GM23338 (cell line): ENCODE results near the gene ASPG. TPM values are rescaled to one million over a fixed set of nuclear protein-coding genes. Genes with fewer than 3 reads are reported as not detected.

Experiments used
- ATAC-seq: fragments of 200-7000 bp; cut with Tn5 transposase; 3 replicates; pipeline ENCODE4 v1.9.1; 2020
- DNase-seq: peaks from one replicate; pipeline ENCODE4 v3.0.0-alpha.2; 2015; ENCODE audit warnings: low spot score
- H2AFZ ChIP-seq: fragments of 200-600 bp; sonication (generic); 2 replicates; pipeline ENCODE4 v1.8.0; 2016; ENCODE audit warnings: antibody characterized with exemption, mild to moderate bottlenecking, moderate library complexity
- H3F3A ChIP-seq: fragments of 200-600 bp; sonication (generic); replicated peaks from 2 replicates; pipeline ENCODE4 v1.8.0; 2017; ENCODE audit warnings: antibody characterized with exemption, mixed run types, low read depth
- H3K27ac ChIP-seq: fragments of 200-600 bp; sonication (generic); 2 replicates; pipeline ENCODE4 v1.6.1; 2016; ENCODE audit warnings: low read depth
- H3K27me3 ChIP-seq: fragments of 200-600 bp; sonication (generic); 2 replicates; pipeline ENCODE4 v1.8.0; 2016; ENCODE audit warnings: mild to moderate bottlenecking, mixed run types, moderate library complexity; ENCODE audit not compliant: insufficient read depth
- H3K36me3 ChIP-seq: fragments of 200-600 bp; sonication (generic); 2 replicates; pipeline ENCODE4 v1.8.0; 2016; ENCODE audit warnings: mild to moderate bottlenecking; ENCODE audit not compliant: insufficient read depth
- H3K4me1 ChIP-seq: fragments of 200-600 bp; sonication (generic); 2 replicates; pipeline ENCODE4 v1.8.0; 2016; ENCODE audit warnings: mild to moderate bottlenecking, moderate library complexity; ENCODE audit not compliant: insufficient read depth
- H3K4me2 ChIP-seq: fragments of 200-600 bp; sonication (generic); 2 replicates; pipeline ENCODE4 v1.7.1; 2017; ENCODE audit warnings: mixed run types
- H3K4me3 ChIP-seq: fragments of 200-600 bp; sonication (generic); 2 replicates; pipeline ENCODE4 v1.6.1; 2016; ENCODE audit warnings: mixed run types
- H3K79me2 ChIP-seq: fragments of 200-600 bp; sonication (generic); replicated peaks from 2 replicates; pipeline ENCODE4 v1.8.0; 2017; ENCODE audit warnings: mild to moderate bottlenecking; ENCODE audit not compliant: insufficient read depth
- H3K9me2 ChIP-seq: fragments of 200-600 bp; sonication (generic); 2 replicates; pipeline ENCODE4 v1.8.0; 2017; ENCODE audit not compliant: insufficient read depth
- H4K20me1 ChIP-seq: fragments of 200-600 bp; sonication (generic); replicated peaks from 2 replicates; pipeline ENCODE4 v1.8.0; 2017; ENCODE audit warnings: mild to moderate bottlenecking; ENCODE audit not compliant: insufficient read depth
- H3K27ac Mint-ChIP-seq: 2 replicates; pipeline ENCODE4 v1.8.0; 2020; ENCODE audit warnings: inconsistent platforms, mild to moderate bottlenecking, moderate library complexity, mixed read lengths
- H3K27me3 Mint-ChIP-seq: 3 replicates; pipeline ENCODE4 v1.8.0; 2022; ENCODE audit warnings: low read depth, mild to moderate bottlenecking, moderate library complexity, mixed read lengths, inconsistent platforms; ENCODE audit not compliant: insufficient read depth, poor library complexity
- H3K36me3 Mint-ChIP-seq: 3 replicates; pipeline ENCODE4 v1.8.0; 2021; ENCODE audit warnings: low read depth, mild to moderate bottlenecking, inconsistent platforms, moderate library complexity, mixed read lengths
- H3K4me1 Mint-ChIP-seq: 3 replicates; pipeline ENCODE4 v1.8.0; 2020; ENCODE audit warnings: mild to moderate bottlenecking, inconsistent platforms, mixed read lengths
- H3K4me3 Mint-ChIP-seq: 3 replicates; pipeline ENCODE4 v1.8.0; 2021; ENCODE audit warnings: moderate library complexity, mild to moderate bottlenecking, inconsistent platforms, mixed read lengths
- H3K9me3 Mint-ChIP-seq: 3 replicates; pipeline ENCODE4 v1.8.0; 2020; ENCODE audit warnings: moderate library complexity, mild to moderate bottlenecking, inconsistent platforms, mixed read lengths
- CREB1 ChIP-seq: fragments of 250-450 bp; sonication (Bioruptor Pico); IDR thresholded peaks from 2 replicates; pipeline ENCODE4 v1.5.0; 2020; ENCODE audit warnings: low read depth, mild to moderate bottlenecking, moderate library complexity
- EZH2 ChIP-seq: fragments of 200-600 bp; sonication (generic); IDR thresholded peaks from one replicate; pipeline ENCODE4 v1.8.0; 2017; ENCODE audit warnings: antibody characterized with exemption, mild to moderate bottlenecking, low read depth; ENCODE audit not compliant: unreplicated experiment
- EZH2phosphoT487 ChIP-seq: fragments of 200-600 bp; sonication (generic); IDR thresholded peaks from one replicate; pipeline ENCODE4 v1.8.1; 2018; ENCODE audit warnings: antibody characterized with exemption; ENCODE audit not compliant: unreplicated experiment
- JUNB ChIP-seq: IDR thresholded peaks from one replicate; pipeline ENCODE4 v1.6.1; 2016; ENCODE audit warnings: antibody characterized with exemption; ENCODE audit not compliant: unreplicated experiment
- NANOG ChIP-seq: IDR thresholded peaks from 2 replicates; pipeline ENCODE4 v1.6.1; 2016; ENCODE audit warnings: antibody characterized with exemption, borderline replicate concordance
- POLR2AphosphoS5 ChIP-seq: IDR thresholded peaks from 2 replicates; pipeline ENCODE4 v1.6.1; 2016; ENCODE audit warnings: antibody characterized with exemption, low read depth
- STAT1 ChIP-seq: IDR thresholded peaks from one replicate; pipeline ENCODE4 v1.6.1; 2016; ENCODE audit warnings: antibody characterized with exemption; ENCODE audit not compliant: unreplicated experiment
- ZNF114 ChIP-seq: fragments of 250-450 bp; sonication (Bioruptor Pico); IDR thresholded peaks from 2 replicates; pipeline ENCODE4 v1.5.0; 2020; ENCODE audit warnings: mild to moderate bottlenecking, moderate library complexity
- ZNF331 ChIP-seq: fragments of 250-450 bp; sonication (Bioruptor Pico); IDR thresholded peaks from 2 replicates; pipeline ENCODE4 v1.5.0; 2020; ENCODE audit warnings: low read depth, mild to moderate bottlenecking, moderate library complexity
- polyA plus RNA-seq: library from polyadenylated mRNA; unstranded; fragments of >200 nt; fragmentation: Nextera tagmentation; extraction: Ambion mirVana; gene quantifications from 2 replicates; pipeline ENCODE4 v1.2.1, GENCODE V29; 2016
- total RNA-seq: library from RNA; depleted of rRNA; stranded (reverse); fragments of >200 nt; shearing (Covaris generic); gene quantifications from 2 replicates; pipeline ENCODE4 v1.2.3, GENCODE V29; 2014
- TF ChIP-seq, protein P1 (sequence below): IDR thresholded peaks from one replicate; pipeline ENCODE4 v1.6.1; 2018; ENCODE audit warnings: antibody characterized with exemption; ENCODE audit not compliant: unreplicated experiment
- TF ChIP-seq, protein P2 (sequence below), 2 experiments: fragments of 200-600 bp in 1 of 2; sonication (generic) in 1 of 2; conservative IDR thresholded peaks; 2 replicates each; pipeline versions ENCODE4 v1.5.1 to v1.6.1; 2016 to 2017; ENCODE audit warnings: antibody characterized with exemption in 2 of 2, low read depth in 2 of 2, mild to moderate bottlenecking in 2 of 2, moderate library complexity in 1 of 2
- TF ChIP-seq, protein P3 (sequence below): fragments of 250-450 bp; sonication (Bioruptor Pico); IDR thresholded peaks from 2 replicates; pipeline ENCODE4 v1.5.0; 2020; ENCODE audit warnings: mild to moderate bottlenecking, moderate library complexity
- TF ChIP-seq, protein P4 (sequence below): IDR thresholded peaks from 2 replicates; pipeline ENCODE4 v1.6.1; 2016; ENCODE audit warnings: antibody characterized with exemption

Gene ASPG
- total and polyA plus RNA-seq, 2 experiments from 2014 or later: 0.61 to 6.2 TPM

DNA sequence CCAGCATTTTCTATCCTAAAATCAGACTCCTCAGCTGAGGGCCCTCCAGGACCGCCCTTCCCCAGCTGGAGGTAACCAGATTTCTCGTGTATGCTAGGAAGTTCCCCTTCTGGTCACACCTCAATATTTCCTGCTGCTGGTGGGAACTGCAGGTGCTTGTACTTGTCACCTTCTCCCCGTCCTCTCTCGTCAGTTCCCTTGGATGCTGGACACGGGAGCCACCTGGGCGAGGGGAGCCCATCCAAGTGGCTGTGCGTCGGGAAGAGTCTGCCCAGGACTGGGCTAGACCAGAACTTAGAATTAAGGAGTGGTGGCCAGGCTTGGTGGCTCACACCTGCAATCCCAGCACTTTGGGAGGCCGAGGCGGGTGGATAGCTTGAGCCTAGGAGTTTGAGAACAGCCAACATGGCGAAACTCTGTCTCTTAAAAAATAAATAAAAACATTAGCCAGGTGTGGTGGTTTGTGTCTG, 29.7 kb downstream of the ASPG start:
- H3K4me2 ChIP-seq: no peak overlapping the region
- Mint-ChIP-seq H3K36me3 (no peaks in the 10 kb centered on the region), H3K4me1 (peaks cover 2% of the 10 kb centered on the region; the same call in 1 of the 3 replicates), H3K9me3 (no peaks in the 10 kb centered on the region), H3K27me3 (peaks cover 36% of the 10 kb centered on the region), H3K27ac (no peak overlapping the region), H3K4me3 (no peak overlapping the region; the same call in 2 of the 3 replicates)
- no peaks in the 10 kb centered on the region; the same call in 1 of the 2 replicates for H3K4me1 ChIP-seq
- H2AFZ ChIP-seq: no peak overlapping the region
- H3F3A ChIP-seq: no peaks in the 10 kb centered on the region
- no peak for DNase-seq
- no peaks in the 10 kb centered on the region for H3K9me2 ChIP-seq
- H4K20me1 ChIP-seq: no peaks in the 10 kb centered on the region
- H3K79me2 ChIP-seq: no peaks in the 10 kb centered on the region
- no peak for TF ChIP-seq EZH2phosphoT487
- TF ChIP-seq, protein P1, sequence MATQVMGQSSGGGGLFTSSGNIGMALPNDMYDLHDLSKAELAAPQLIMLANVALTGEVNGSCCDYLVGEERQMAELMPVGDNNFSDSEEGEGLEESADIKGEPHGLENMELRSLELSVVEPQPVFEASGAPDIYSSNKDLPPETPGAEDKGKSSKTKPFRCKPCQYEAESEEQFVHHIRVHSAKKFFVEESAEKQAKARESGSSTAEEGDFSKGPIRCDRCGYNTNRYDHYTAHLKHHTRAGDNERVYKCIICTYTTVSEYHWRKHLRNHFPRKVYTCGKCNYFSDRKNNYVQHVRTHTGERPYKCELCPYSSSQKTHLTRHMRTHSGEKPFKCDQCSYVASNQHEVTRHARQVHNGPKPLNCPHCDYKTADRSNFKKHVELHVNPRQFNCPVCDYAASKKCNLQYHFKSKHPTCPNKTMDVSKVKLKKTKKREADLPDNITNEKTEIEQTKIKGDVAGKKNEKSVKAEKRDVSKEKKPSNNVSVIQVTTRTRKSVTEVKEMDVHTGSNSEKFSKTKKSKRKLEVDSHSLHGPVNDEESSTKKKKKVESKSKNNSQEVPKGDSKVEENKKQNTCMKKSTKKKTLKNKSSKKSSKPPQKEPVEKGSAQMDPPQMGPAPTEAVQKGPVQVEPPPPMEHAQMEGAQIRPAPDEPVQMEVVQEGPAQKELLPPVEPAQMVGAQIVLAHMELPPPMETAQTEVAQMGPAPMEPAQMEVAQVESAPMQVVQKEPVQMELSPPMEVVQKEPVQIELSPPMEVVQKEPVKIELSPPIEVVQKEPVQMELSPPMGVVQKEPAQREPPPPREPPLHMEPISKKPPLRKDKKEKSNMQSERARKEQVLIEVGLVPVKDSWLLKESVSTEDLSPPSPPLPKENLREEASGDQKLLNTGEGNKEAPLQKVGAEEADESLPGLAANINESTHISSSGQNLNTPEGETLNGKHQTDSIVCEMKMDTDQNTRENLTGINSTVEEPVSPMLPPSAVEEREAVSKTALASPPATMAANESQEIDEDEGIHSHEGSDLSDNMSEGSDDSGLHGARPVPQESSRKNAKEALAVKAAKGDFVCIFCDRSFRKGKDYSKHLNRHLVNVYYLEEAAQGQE: no peak
- no peak for TF ChIP-seq NANOG
- TF ChIP-seq, protein P2, sequence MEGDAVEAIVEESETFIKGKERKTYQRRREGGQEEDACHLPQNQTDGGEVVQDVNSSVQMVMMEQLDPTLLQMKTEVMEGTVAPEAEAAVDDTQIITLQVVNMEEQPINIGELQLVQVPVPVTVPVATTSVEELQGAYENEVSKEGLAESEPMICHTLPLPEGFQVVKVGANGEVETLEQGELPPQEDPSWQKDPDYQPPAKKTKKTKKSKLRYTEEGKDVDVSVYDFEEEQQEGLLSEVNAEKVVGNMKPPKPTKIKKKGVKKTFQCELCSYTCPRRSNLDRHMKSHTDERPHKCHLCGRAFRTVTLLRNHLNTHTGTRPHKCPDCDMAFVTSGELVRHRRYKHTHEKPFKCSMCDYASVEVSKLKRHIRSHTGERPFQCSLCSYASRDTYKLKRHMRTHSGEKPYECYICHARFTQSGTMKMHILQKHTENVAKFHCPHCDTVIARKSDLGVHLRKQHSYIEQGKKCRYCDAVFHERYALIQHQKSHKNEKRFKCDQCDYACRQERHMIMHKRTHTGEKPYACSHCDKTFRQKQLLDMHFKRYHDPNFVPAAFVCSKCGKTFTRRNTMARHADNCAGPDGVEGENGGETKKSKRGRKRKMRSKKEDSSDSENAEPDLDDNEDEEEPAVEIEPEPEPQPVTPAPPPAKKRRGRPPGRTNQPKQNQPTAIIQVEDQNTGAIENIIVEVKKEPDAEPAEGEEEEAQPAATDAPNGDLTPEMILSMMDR (conservative IDR thresholded peaks at IDR 0.05; ENCODE audit: low read depth in 2 of 2): no peak
- TF ChIP-seq, protein P3, sequence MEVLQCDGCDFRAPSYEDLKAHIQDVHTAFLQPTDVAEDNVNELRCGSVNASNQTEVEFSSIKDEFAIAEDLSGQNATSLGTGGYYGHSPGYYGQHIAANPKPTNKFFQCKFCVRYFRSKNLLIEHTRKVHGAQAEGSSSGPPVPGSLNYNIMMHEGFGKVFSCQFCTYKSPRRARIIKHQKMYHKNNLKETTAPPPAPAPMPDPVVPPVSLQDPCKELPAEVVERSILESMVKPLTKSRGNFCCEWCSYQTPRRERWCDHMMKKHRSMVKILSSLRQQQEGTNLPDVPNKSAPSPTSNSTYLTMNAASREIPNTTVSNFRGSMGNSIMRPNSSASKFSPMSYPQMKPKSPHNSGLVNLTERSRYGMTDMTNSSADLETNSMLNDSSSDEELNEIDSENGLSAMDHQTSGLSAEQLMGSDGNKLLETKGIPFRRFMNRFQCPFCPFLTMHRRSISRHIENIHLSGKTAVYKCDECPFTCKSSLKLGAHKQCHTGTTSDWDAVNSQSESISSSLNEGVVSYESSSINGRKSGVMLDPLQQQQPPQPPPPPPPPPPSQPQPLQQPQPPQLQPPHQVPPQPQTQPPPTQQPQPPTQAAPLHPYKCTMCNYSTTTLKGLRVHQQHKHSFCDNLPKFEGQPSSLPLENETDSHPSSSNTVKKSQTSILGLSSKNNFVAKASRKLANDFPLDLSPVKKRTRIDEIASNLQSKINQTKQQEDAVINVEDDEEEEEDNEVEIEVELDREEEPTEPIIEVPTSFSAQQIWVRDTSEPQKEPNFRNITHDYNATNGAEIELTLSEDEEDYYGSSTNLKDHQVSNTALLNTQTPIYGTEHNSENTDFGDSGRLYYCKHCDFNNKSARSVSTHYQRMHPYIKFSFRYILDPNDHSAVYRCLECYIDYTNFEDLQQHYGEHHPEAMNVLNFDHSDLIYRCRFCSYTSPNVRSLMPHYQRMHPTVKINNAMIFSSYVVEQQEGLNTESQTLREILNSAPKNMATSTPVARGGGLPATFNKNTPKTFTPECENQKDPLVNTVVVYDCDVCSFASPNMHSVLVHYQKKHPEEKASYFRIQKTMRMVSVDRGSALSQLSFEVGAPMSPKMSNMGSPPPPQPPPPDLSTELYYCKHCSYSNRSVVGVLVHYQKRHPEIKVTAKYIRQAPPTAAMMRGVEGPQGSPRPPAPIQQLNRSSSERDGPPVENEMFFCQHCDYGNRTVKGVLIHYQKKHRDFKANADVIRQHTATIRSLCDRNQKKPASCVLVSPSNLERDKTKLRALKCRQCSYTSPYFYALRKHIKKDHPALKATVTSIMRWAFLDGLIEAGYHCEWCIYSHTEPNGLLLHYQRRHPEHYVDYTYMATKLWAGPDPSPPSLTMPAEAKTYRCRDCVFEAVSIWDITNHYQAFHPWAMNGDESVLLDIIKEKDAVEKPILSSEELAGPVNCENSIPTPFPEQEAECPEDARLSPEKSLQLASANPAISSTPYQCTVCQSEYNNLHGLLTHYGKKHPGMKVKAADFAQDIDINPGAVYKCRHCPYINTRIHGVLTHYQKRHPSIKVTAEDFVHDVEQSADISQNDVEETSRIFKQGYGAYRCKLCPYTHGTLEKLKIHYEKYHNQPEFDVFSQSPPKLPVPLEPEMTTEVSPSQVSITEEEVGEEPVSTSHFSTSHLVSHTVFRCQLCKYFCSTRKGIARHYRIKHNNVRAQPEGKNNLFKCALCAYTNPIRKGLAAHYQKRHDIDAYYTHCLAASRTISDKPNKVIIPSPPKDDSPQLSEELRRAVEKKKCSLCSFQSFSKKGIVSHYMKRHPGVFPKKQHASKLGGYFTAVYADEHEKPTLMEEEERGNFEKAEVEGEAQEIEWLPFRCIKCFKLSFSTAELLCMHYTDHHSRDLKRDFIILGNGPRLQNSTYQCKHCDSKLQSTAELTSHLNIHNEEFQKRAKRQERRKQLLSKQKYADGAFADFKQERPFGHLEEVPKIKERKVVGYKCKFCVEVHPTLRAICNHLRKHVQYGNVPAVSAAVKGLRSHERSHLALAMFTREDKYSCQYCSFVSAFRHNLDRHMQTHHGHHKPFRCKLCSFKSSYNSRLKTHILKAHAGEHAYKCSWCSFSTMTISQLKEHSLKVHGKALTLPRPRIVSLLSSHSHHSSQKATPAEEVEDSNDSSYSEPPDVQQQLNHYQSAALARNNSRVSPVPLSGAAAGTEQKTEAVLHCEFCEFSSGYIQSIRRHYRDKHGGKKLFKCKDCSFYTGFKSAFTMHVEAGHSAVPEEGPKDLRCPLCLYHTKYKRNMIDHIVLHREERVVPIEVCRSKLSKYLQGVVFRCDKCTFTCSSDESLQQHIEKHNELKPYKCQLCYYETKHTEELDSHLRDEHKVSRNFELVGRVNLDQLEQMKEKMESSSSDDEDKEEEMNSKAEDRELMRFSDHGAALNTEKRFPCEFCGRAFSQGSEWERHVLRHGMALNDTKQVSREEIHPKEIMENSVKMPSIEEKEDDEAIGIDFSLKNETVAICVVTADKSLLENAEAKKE (CRISPR knock-in tag): no peak
- TF ChIP-seq ZNF331: no peak
- no peak for TF ChIP-seq EZH2
- no peak for TF ChIP-seq JUNB
- TF ChIP-seq POLR2AphosphoS5: no peak
- TF ChIP-seq, protein P4, sequence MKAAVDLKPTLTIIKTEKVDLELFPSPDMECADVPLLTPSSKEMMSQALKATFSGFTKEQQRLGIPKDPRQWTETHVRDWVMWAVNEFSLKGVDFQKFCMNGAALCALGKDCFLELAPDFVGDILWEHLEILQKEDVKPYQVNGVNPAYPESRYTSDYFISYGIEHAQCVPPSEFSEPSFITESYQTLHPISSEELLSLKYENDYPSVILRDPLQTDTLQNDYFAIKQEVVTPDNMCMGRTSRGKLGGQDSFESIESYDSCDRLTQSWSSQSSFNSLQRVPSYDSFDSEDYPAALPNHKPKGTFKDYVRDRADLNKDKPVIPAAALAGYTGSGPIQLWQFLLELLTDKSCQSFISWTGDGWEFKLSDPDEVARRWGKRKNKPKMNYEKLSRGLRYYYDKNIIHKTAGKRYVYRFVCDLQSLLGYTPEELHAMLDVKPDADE: no peak
- no peak for TF ChIP-seq CREB1 (CRISPR knock-in tag)
- TF ChIP-seq STAT1: no peak
- no peak for TF ChIP-seq ZNF114 (CRISPR knock-in tag)
- H3K4me3 ChIP-seq: no peak overlapping the region
- ATAC-seq: no peak
- peaks cover 36% of the 10 kb centered on the region for H3K27me3 ChIP-seq
- no peak overlapping the region for H3K27ac ChIP-seq
- H3K36me3 ChIP-seq: no peaks in the 10 kb centered on the region
